GM13977 (cell line): ENCODE results near the gene SYMPK.
A peak's percentile ranks its signal among the peaks of the same experiment; 100 is the strongest.

Source experiments
- DNase-seq: peaks from one replicate; pipeline ENCODE4 v3.0.0; 2012; ENCODE audit warnings: low spot score
- in situ Hi-C: fragments of 300-500 bp; cut with MboI; formaldehyde crosslinking; loops from one replicate; pipeline ENCODE4 v1.12.0; 2022; ENCODE audit warnings: low sequenced_read_pairs, low pct_unique_long_range_greater_than_20kb, mixed read lengths, inconsistent platforms; ENCODE audit not compliant: unreplicated experiment
- TF ChIP-seq, protein P1 (sequence below): IDR thresholded peaks from 2 replicates; pipeline ENCODE4 v1.5.1; 2012; ENCODE audit warnings: mild to moderate bottlenecking, control low read depth; ENCODE audit not compliant: insufficient read depth; ENCODE audit errors: extremely low read depth, missing control alignments

SYMPK gene

DNA sequence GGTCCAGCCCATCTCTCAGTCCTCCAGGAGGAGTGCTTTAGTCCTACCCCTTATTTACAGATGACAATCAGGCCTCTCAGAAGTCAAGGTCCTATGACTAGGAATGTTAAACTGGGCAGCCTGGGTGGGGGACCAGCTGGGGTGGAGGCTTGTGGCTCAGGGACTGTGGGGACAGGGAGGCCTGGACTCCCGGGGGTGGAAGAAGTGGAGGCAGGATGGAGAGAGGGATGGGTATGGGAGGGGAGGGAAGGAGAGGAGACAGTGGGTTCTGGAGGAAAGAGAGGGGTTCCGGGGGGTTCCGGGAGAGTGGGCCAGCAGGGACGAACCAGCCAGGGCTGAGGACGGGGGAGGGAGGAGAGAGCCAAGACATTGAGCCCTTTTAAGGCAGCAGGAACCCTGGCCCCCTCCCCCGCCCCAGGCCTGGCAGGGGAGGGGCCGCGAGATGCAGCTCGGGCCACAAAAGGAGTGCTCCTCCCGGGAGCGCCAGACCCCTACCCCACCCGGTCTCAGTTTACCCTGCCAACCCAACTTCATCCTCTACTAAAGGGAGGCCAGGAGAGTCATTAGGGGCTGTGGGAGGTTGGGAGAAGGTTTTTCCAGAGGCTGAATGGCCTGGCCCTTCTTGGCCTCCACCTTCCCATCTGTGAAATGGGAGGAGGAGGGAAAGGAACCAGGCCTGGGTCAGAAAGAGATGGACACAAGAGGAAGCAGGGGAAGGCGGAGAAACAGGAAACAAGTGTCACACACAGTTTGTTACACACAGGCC lies 82.3 kb downstream of the SYMPK start:
- TF ChIP-seq, protein P1, sequence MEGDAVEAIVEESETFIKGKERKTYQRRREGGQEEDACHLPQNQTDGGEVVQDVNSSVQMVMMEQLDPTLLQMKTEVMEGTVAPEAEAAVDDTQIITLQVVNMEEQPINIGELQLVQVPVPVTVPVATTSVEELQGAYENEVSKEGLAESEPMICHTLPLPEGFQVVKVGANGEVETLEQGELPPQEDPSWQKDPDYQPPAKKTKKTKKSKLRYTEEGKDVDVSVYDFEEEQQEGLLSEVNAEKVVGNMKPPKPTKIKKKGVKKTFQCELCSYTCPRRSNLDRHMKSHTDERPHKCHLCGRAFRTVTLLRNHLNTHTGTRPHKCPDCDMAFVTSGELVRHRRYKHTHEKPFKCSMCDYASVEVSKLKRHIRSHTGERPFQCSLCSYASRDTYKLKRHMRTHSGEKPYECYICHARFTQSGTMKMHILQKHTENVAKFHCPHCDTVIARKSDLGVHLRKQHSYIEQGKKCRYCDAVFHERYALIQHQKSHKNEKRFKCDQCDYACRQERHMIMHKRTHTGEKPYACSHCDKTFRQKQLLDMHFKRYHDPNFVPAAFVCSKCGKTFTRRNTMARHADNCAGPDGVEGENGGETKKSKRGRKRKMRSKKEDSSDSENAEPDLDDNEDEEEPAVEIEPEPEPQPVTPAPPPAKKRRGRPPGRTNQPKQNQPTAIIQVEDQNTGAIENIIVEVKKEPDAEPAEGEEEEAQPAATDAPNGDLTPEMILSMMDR, result no peak
- DNase-seq, result no peak
- in situ Hi-C loops, result no loop called here

DNA sequence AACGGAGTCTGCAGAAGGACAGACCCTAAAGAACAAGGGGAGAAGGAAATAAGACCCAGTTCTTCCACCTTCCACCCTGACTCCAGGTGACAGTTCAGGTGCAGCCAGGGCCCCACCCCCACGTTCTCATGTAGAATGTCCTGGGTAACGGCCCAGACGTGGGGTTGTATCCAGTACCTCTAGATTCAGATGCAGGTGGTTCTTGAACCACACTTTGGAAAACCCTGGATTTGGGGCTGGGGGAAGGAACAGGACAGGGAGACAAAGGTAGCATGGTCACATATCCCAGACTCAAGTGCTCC lies 82.8 kb downstream of the SYMPK start:
- TF ChIP-seq, protein P1, result no peak
- in situ Hi-C loops, result no loop called here

DNA sequence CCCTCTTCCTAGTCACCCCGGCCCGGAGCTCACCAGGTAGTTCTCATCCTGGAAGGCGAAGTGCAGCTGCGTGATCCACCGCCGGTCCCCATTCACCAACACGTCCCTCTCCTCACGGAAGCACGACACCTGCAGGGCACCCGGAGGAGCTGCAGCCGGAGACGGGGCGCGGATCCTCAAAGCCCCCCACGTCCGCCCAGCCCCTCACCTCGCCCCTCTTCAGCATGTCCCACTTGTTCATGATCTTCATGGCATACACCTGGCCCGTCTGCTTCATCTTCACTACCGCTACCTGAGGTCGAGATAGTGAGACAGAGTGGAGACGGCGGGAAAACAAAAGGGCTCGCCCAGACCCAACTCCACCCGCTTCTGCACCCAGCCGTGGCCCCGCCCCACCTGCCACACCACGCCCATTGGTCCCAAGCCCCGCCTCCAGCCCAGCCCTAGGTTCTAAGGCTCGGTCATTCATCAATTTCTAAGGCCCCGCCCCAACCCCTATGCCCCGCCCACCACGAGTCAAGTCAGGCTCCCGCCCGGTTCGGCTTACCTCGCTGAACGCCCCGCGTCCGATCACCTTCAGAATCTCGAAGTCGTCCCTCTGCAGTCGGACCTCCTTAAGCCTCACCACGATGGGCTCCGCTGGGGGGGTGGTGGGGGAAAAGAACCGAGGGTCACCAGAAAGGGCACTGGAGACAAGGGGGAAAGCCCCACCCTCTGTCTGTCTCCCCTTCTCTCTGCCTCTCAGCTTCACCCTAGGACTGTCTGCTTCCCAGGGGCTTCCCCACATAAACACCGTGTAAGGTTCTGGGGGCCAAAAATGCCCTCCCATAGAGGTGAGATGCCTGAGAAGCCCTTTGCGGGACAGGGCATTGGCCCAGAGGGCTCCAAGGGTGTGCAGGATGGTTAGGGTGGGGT lies 83.5 kb downstream of the SYMPK start:
- TF ChIP-seq, protein P1, result peak; percentile 76
- in situ Hi-C loops, result no loop called here
- peak; percentile 98 for DNase-seq

More for the DNA sequence above, 82.8 kb downstream of the SYMPK start:
- no peak for DNase-seq

DNA sequence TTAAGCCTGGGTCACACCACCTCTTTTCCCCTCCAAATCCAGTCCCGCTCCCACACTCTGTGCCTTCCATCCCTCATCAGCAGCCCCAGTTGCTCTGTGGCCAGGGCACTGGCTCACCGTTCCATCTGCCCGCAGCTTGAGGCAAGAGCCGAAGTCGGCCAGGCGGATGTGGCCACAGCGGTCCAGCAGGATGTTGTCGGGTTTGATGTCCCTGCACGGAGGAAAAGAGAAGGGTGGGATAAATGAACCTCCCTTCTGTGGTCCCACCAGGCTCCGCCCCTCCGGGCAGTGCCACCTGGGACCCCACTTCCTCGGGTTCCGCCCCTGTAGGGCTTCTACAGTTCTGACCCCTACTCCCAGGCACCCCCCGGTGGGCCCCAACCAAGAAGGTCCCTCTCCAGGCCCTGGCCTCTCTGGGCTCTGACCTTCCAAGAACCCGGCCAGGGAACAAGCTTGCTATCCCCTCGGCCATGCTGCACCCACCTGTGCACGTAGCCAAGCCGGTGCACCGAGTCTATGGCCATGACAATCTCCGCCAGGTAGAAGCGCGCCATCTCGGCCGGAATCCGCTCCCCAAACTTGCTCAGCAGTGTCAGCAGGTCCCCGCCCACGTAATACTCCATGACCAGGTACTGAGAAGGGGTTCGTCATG lies 84.8 kb downstream of the SYMPK start:
- no peak for DNase-seq
- in situ Hi-C loops, result no loop called here

DNA sequence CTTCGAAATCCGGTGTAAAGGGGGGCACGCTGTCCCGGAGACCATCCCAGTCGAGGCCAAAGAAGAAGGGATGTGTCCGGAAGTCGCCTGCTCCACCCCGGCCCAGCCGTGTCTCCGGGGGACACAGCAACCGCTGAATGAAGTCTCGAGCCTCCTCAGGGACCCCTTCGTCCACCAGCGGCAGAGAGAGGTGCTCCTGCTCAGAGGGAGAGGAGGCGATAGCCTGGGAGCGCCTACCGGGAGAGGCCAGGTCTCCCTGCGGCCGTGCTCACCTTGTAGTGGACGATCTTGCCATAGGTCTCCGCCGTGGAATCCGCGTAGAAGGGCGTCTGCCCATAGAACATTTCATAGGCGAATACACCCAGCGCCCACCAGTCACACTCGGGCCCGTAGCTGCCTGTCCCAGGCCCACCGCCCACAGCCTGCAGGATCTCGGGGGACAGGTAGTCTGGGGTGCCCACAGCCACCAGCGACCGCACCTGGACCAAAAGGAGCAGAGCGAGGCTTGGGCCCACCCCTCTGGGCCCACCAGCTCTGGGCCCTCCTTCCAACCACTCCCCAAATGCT lies 85.5 kb downstream of the SYMPK start:
- TF ChIP-seq, protein P1, result no peak
- no peak for DNase-seq
- in situ Hi-C loops, result no loop called here

More for the DNA sequence above, 84.8 kb downstream of the SYMPK start:
- TF ChIP-seq, protein P1, result no peak

DNA sequence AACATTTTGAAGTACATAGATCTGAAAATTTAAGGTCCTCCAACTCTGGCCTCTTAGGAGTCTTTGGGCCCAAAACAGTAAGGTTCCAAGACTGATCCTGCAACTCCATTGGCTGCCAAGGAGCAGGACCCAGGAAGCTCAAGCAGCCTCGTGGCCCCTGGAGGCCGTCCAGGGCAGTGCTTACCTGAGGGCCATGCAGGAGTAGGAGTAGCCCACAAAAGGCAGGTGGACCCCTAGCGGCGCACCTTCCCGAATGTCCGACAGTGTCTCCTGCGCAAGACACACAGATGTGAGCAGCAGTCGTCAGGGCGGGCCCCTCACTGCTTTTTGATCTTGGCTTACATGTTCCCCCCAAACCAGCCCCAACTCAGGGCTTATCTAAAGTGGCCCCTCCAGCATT lies 88.2 kb downstream of the SYMPK start:
- no peak for DNase-seq
- TF ChIP-seq, protein P1, result no peak
- in situ Hi-C loops, result no loop called here
